Cardiac muscle cell (in vitro differentiated cells and primary cell): ENCODE results near the gene EXOC6B. TPM values are rescaled to one million over a fixed set of nuclear protein-coding genes. Genes with fewer than 3 reads are reported as not detected.
"Not testable (repeated sequence)": the region's sequence is repeated elsewhere in the genome, so short reads cannot be mapped to it uniquely, and the experiment has no call there.

Experiments used
- DNase-seq, 2 donors: peaks; one replicate each; pipeline versions ENCODE4 v3.0.0 to v3.0.0-alpha.2; 2010 to 2017; ENCODE audit warnings: low read depth in 1 of 2, low spot score in 1 of 2
- H3K27ac ChIP-seq: fragments of 200-600 bp; sonication (generic); 2 replicates; pipeline ENCODE4 v1.5.1; 2016
- H3K27me3 ChIP-seq: fragments of 200-600 bp; sonication (generic); 2 replicates; pipeline ENCODE4 v1.6.0; 2016; ENCODE audit warnings: control low read depth
- H3K36me3 ChIP-seq: fragments of 200-600 bp; sonication (generic); 2 replicates; pipeline ENCODE4 v1.5.1; 2016; ENCODE audit warnings: control low read depth
- H3K4me1 ChIP-seq: fragments of 200-600 bp; sonication (generic); 2 replicates; pipeline ENCODE4 v1.8.1; 2017; ENCODE audit warnings: low read depth, mild to moderate bottlenecking, mixed run types
- H3K4me3 ChIP-seq: fragments of 200-600 bp; sonication (generic); 2 replicates; pipeline ENCODE4 v1.5.1; 2016; ENCODE audit warnings: mild to moderate bottlenecking
- H3K9me3 ChIP-seq: fragments of 200-600 bp; sonication (generic); 2 replicates; pipeline ENCODE4 v1.5.1; 2017; ENCODE audit warnings: low read depth, mild to moderate bottlenecking, control low read depth
- CTCF ChIP-seq: IDR thresholded peaks from 2 replicates; pipeline ENCODE4 v1.5.1; 2012; ENCODE audit warnings: low read depth, mild to moderate bottlenecking, low read length
- polyA plus RNA-seq: library from polyadenylated mRNA; unstranded; fragments of >200 nt; fragmentation: Nextera tagmentation; extraction: Ambion mirVana; gene quantifications from 2 replicates; pipeline ENCODE4 v1.2.1, GENCODE V29; 2016
- total RNA-seq: library from RNA; depleted of rRNA; stranded (reverse); fragments of >200 nt; gene quantifications from 2 replicates; pipeline ENCODE4 v1.2.3, GENCODE V29; 2016

Gene EXOC6B
- total and polyA plus RNA-seq, 2 experiments from 2014 or later = 21.7 to 23.9 TPM

DNA sequence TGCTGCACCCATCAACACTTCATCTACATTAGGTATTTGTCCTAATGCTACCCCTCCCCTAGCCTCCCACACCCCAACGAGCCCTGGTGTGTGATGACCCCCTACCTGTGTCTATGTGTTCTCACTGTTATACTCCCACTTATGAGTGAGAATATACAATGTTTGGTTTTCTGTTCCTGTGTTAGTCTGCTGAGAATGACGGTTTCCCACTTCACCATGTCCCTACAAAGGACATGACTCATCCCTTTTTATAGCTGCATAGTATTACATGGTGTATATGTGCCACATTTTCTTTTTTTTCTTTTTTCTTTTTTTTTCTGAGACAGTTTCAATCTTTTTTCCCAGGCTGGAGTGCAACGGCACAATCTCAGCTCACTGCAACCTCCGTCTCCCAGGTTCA, 394.1 kb downstream of the EXOC6B start:
- Histone ChIP-seq H3K36me3 (no peaks in the 10 kb centered on the region), H3K4me1 (no peaks in the 10 kb centered on the region), H3K9me3 (no peaks in the 10 kb centered on the region), H3K4me3 (no peak overlapping the region), H3K27me3 (no peaks in the 10 kb centered on the region), H3K27ac (no peak overlapping the region)
- TF ChIP-seq CTCF = no peak
- DNase-seq = no peak

DNA sequence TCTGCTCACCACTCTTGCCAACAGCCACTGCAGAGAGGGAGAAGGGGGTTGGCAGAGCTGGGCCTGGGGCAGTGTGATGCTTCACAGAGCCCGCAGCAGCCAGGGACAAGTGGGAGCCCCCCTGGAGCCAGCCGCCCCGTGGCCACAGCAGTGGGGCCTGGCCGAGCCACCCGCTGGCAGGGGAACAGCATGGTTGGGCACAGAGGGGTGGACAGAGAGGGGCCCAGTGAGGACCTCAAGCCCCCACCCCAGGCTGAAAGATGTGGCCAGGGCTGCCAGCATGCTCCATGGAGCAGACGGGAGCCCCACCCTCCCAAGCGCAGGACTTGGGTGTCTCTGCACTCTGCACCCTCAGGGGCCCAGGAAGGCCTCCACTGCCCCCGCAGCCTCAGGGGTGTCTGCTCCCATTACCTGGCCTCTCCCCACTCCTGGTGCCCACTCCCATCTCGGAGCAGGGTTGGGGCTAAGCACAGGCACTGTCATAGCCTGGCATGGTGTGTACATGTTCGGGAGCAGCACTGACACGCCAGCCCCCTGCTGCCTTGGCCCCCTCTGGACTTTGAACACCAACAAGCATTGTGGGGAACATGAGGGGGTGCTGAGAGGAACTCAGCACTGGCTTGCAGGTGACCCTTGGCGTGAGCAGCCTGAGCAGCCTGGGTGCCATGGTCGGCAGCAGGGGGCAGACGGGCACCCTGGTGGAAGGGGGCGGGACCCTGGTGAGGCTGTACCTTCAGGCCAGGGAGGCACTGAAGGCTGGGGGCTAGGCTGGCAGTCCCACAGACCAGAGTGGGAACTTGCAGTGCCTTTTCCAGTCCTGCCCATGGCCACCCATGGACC, 398.6 kb downstream of the EXOC6B start:
- Histone ChIP-seq H3K27ac (no peak overlapping the region), H3K4me3 (no peak overlapping the region), H3K4me1 (no peaks in the 10 kb centered on the region), H3K9me3 (no peaks in the 10 kb centered on the region), H3K36me3 (no peaks in the 10 kb centered on the region), H3K27me3 (no peaks in the 10 kb centered on the region)
- TF ChIP-seq CTCF = no peak
- DNase-seq = no peak

- Histone ChIP-seq H3K4me3 (no peak overlapping the region), H3K36me3 (no peaks in the 10 kb centered on the region), H3K4me1 (no peaks in the 10 kb centered on the region), H3K9me3 (no peaks in the 10 kb centered on the region), H3K27ac (no peak overlapping the region), H3K27me3 (no peaks in the 10 kb centered on the region)
- TF ChIP-seq CTCF = no peak
- no peak for DNase-seq
These were observed 399.8 kb downstream of the EXOC6B start for GRCh38 chr2:72425996-72426395.

GRCh38 chr2:72423756-72424155, 402.1 kb downstream of the EXOC6B start:
- Histone ChIP-seq H3K9me3 (no peaks in the 10 kb centered on the region), H3K4me1 (no peaks in the 10 kb centered on the region), H3K27me3 (no peaks in the 10 kb centered on the region), H3K4me3 (no peak overlapping the region), H3K27ac (no peak overlapping the region), H3K36me3 (no peaks in the 10 kb centered on the region)
- no peak for DNase-seq
- no peak for TF ChIP-seq CTCF

DNA sequence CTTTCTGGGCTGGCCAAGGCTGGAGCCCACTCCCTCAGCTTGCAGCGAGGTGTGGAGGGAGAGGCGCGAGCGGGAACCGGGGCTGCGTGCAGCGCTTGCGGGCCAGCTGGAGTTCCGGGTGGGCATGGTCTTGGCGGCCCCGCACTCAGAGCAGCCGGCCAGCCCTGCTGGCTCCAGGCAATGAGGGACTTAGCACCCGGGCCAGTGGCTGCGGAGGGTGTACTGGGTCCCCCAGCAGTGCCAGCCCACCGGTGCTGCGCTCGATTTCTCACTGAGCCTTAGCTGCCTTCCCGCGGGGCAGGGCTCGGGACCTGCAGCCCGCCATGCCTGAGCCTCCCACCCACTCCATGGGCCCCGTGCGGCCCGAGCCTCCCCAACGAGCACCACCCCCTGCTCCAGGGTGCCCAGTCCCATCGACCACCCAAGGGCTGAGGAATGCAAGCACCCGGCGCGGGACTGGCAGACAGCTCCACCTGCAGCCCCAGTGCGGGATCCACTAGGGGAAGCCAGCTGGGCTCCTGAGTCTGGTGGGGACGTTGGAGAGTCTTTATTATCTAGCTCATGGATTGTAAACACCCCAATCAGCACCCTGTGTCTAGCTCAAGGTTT, 404.0 kb downstream of the EXOC6B start:
- H3K36me3 ChIP-seq, H3K4me3 ChIP-seq, H3K4me1 ChIP-seq, H3K9me3 ChIP-seq, H3K27ac ChIP-seq, H3K27me3 ChIP-seq, DNase-seq: not testable (repeated sequence)

DNA sequence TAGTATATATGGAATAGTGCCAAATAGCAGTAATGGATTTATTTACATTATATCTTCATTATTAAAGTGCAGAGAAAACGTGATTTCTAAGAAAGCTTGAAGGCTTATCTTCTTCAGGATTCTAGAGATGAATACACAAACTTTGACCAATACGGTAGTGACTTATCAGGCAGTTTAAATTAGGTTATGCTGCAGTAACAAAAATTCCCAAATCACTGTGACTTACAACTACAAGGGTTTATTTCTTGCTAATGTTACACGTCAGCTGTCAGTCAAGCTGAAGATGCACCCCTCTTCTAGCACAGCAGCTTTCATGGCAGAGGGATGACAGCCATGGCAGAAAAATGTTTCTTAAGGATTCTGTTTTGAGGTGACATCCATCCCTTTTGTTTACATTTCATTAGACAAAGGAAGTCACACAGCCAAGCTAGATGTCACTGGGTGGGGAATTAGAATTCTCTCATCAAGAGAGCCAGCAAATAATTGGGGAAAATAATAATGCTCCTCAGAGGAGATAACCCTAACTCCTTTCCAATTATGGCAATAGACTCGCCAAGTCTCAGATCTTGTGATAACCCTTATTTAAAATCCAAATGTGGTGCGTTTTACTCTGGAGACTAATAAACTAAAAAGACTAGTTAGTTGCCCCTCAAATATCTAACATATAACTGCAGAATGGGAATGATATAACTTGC, 409.9 kb downstream of the EXOC6B start:
- no peak for DNase-seq
- no peak overlapping the region for H3K4me3 ChIP-seq
- H3K36me3 ChIP-seq = no peaks in the 10 kb centered on the region
- H3K27ac ChIP-seq = no peak overlapping the region
- H3K27me3 ChIP-seq = no peaks in the 10 kb centered on the region
- no peak for TF ChIP-seq CTCF
- H3K4me1 ChIP-seq = no peaks in the 10 kb centered on the region
- no peaks in the 10 kb centered on the region for H3K9me3 ChIP-seq
